Endothelial cell of umbilical vein (primary cell): ENCODE results near the gene C3orf20. TPM values are rescaled to one million over a fixed set of nuclear protein-coding genes. Genes with fewer than 3 reads are reported as not detected.

ENCODE experiments used
- BruUV-seq: library from RNA; stranded (reverse); fragments of 400-500 nt; replicated peaks from 2 replicates; lab custom pipeline; 2021; lab: Mats Ljungman, UMichigan
- CTCF ChIA-PET: fragments of 300-600, 350-600 bp; sonication (Branson Sonifier 250); formaldehyde crosslinking; loops from one replicate; lab custom pipeline; 2021; ENCODE audit warnings: antibody characterized with exemption, inconsistent platforms; lab: Charles Lee
- POLR2A ChIA-PET: fragments of 300-600, 350-600 bp; sonication (Branson Sonifier 250); formaldehyde crosslinking; loops from one replicate; lab custom pipeline; 2021; ENCODE audit warnings: antibody characterized with exemption, inconsistent platforms; lab: Charles Lee
- DNase-seq: peaks from one replicate; pipeline ENCODE4 v3.0.0-alpha.2; 2011; ENCODE audit warnings: low read depth, low spot score
- FAIRE-seq: peaks from 2 replicates; lab custom pipeline; 2011; peaks lifted over from hg19 to GRCh38; lab: Jason Lieb, UNC
- H2AFZ ChIP-seq: 2 replicates; pipeline ENCODE4 v1.6.0; 2012; ENCODE audit warnings: low read depth, low read length, control low read depth, inconsistent platforms
- H3K27ac ChIP-seq: 2 replicates; pipeline ENCODE4 v1.5.1; 2011; ENCODE audit warnings: low read depth, mild to moderate bottlenecking, control low read depth, low read length, moderate library complexity; ENCODE audit not compliant: insufficient read depth
- H3K27me3 ChIP-seq, 2 experiments: 2 replicates each; pipeline versions ENCODE4 v1.6.0 to v1.6.1; 2011; ENCODE audit warnings: low read length in 2 of 2, mixed read lengths in 1 of 2; ENCODE audit not compliant: control insufficient read depth in 2 of 2, insufficient read depth in 2 of 2
- H3K36me3 ChIP-seq, 2 experiments: 2 replicates in 1 of 2; 3 replicates in 1 of 2; pipeline ENCODE4 v1.5.1; 2011; ENCODE audit warnings: low read length in 2 of 2, mild to moderate bottlenecking in 1 of 2, moderate library complexity in 1 of 2; ENCODE audit not compliant: control insufficient read depth in 2 of 2, insufficient read depth in 2 of 2; ENCODE audit errors: extremely low read depth in 1 of 2
- H3K4me1 ChIP-seq: 3 replicates; pipeline ENCODE4 v1.5.1; 2011; ENCODE audit warnings: mild to moderate bottlenecking, low read length; ENCODE audit not compliant: control insufficient read depth, insufficient read depth; ENCODE audit errors: extremely low read depth
- H3K4me2 ChIP-seq: 2 replicates; pipeline ENCODE4 v1.6.1; 2011; ENCODE audit warnings: low read length, control low read depth, mixed read lengths; ENCODE audit not compliant: insufficient read depth
- H3K4me3 ChIP-seq, 3 experiments: fragments of 200-600 bp in 1 of 3; sonication (generic), shearing (Covaris generic) in 1 of 3; replicated peaks in 1 of 3; 2 replicates each; pipeline ENCODE4 v1.5.1; 2011 to 2016; ENCODE audit warnings: control low read depth in 3 of 3, low read length in 3 of 3, mild to moderate bottlenecking in 2 of 3, inconsistent platforms in 1 of 3, low read depth in 1 of 3, moderate library complexity in 1 of 3; ENCODE audit not compliant: insufficient read depth in 1 of 3
- H3K79me2 ChIP-seq: 2 replicates; pipeline ENCODE4 v1.6.0; 2012; ENCODE audit warnings: low read length, inconsistent platforms; ENCODE audit not compliant: control insufficient read depth, insufficient read depth
- H3K9ac ChIP-seq: replicated peaks from 2 replicates; pipeline ENCODE3; 2011; ENCODE audit warnings: low read length, control low read depth; ENCODE audit not compliant: insufficient read depth; ENCODE audit errors: extremely low read depth
- H3K9me1 ChIP-seq: replicated peaks from 3 replicates; pipeline ENCODE4 v1.6.0; 2011; ENCODE audit warnings: mild to moderate bottlenecking, low read length; ENCODE audit not compliant: control insufficient read depth, insufficient read depth; ENCODE audit errors: extremely low read depth
- H3K9me3 ChIP-seq: replicated peaks from 2 replicates; pipeline ENCODE4 v1.5.1; 2012; ENCODE audit warnings: low read length, inconsistent platforms; ENCODE audit not compliant: control insufficient read depth, insufficient read depth
- H4K20me1 ChIP-seq: replicated peaks from 2 replicates; pipeline ENCODE3; 2011; ENCODE audit warnings: mild to moderate bottlenecking, low read length; ENCODE audit not compliant: control insufficient read depth, insufficient read depth; ENCODE audit errors: extremely low read depth
- CTCF ChIP-seq, 2 donors: IDR thresholded peaks; 1 replicate in 1 of 2; 2 replicates in 1 of 2; pipeline ENCODE4 v1.5.1; 2011; ENCODE audit warnings: low read length in 2 of 2, mild to moderate bottlenecking in 2 of 2, moderate library complexity in 2 of 2, control low read depth in 1 of 2, inconsistent platforms in 1 of 2, low read depth in 1 of 2; ENCODE audit not compliant: insufficient read depth in 1 of 2; ENCODE audit errors: extremely low read depth in 1 of 2
- EZH2 ChIP-seq: IDR thresholded peaks from 2 replicates; pipeline ENCODE4 v1.6.1; 2012; ENCODE audit warnings: borderline replicate concordance, low read depth, mild to moderate bottlenecking, moderate library complexity, low read length, inconsistent platforms; ENCODE audit not compliant: severe bottlenecking
- GATA2 ChIP-seq: IDR thresholded peaks from 2 replicates; pipeline ENCODE4 v1.7.0; 2011; ENCODE audit warnings: low read depth, mild to moderate bottlenecking, moderate library complexity, mixed read lengths, low read length; ENCODE audit not compliant: insufficient read length, insufficient read depth
- JUN ChIP-seq: IDR thresholded peaks from 2 replicates; pipeline ENCODE4 v1.6.1; 2011; ENCODE audit warnings: borderline replicate concordance, low read depth; ENCODE audit not compliant: insufficient read length, insufficient read depth
- POLR2A ChIP-seq: IDR thresholded peaks from 2 replicates; pipeline ENCODE4 v1.6.1; 2012; ENCODE audit warnings: low read depth, mild to moderate bottlenecking, control low read depth, low read length
- POLR2AphosphoS5 ChIP-seq: IDR thresholded peaks from 2 replicates; pipeline ENCODE4 v1.6.1; 2012; ENCODE audit warnings: low read depth, mild to moderate bottlenecking, control low read depth, low read length, moderate library complexity; ENCODE audit not compliant: insufficient read depth
- dilution Hi-C: fragments of 300-500 bp; cut with MboI; formaldehyde crosslinking; loops from one replicate; pipeline ENCODE4 v1.15.0; 2019; ENCODE audit warnings: low sequenced_read_pairs; ENCODE audit not compliant: extremely low pct_ligation_motif_present
- intact Hi-C: fragments of 100-400 bp; cut with micrococcal nuclease; formaldehyde crosslinking; loops from one replicate; pipeline ENCODE4 v1.10.0; 2022
- polyA plus RNA-seq, 4 experiments: library from polyadenylated mRNA; depleted of rRNA in 3 of 4; stranded (reverse) in 3 of 4; unstranded in 1 of 4; fragments of >200 nt; gene quantifications; 2 replicates each; pipeline versions ENCODE4 v1.2.1 to v1.2.3, GENCODE V29; 2011 to 2012; ENCODE audit warnings: missing spikeins in 1 of 4
- total RNA-seq: library from RNA; stranded (reverse); gene quantifications from 2 replicates; pipeline ENCODE4 v1.2.3, GENCODE V29; 2021

C3orf20 gene
- total and polyA plus RNA-seq, 2 donors (not counting 3 experiments of a cell fraction or from before 2014, with no cell fraction given): not detected

GRCh38 chr3:14631101-14631497, 43.8 kb upstream of the C3orf20 start:
- dilution Hi-C loops (no loop called here), intact Hi-C loops (no loop called here)
- FAIRE-seq (no peak), DNase-seq (no peak)
- H3K4me1 ChIP-seq: peaks cover 15% of the 10 kb centered on the region
- no peaks in the 10 kb centered on the region for H3K9me1 ChIP-seq
- CTCF ChIA-PET: interaction anchor here (0.6 to 3.6 kb wide), 3 partner anchors 8 to 22 kb away, joined by 3 to 9 read pairs (median 4); partner anchors contain the start of gene CCDC174
- no TSS peak for BruUV-seq
- H3K36me3 ChIP-seq: no peaks in the 10 kb centered on the region
- H3K9me3 ChIP-seq: no peaks in the 10 kb centered on the region
- H2AFZ ChIP-seq: no peak overlapping the region
- no peaks in the 10 kb centered on the region for H3K79me2 ChIP-seq
- H3K4me3 ChIP-seq: no peak overlapping the region
- no peak overlapping the region for H3K9ac ChIP-seq
- TF ChIP-seq GATA2: no peak
- no peak for TF ChIP-seq EZH2
- TF ChIP-seq CTCF (IDR thresholded peaks at IDR 0.05; ENCODE audit: extremely low read depth in 1 of 2, insufficient read depth in 1 of 2, low read depth in 1 of 2, low read length in 2 of 2): no peak
- TF ChIP-seq POLR2A: no peak
- no peak for TF ChIP-seq JUN
- TF ChIP-seq POLR2AphosphoS5: no peak
- H4K20me1 ChIP-seq: no peaks in the 10 kb centered on the region
- peaks cover 2 to 4% of the 10 kb centered on the region in 2 experiments for H3K27me3 ChIP-seq
- POLR2A ChIA-PET: no interaction called here
- no peak overlapping the region for H3K4me2 ChIP-seq
- H3K27ac ChIP-seq: no peak overlapping the region
